Activated CD4-positive, alpha-beta T cell treated with anti-CD3 and anti-CD28 coated beads, Interleukin-2, amount 10 ng/mL, durations not matched to agents 24 days and 14 days (primary cell): ENCODE data around the gene GPR179. TPM values are rescaled to one million over a fixed set of nuclear protein-coding genes. Genes with fewer than 3 reads are reported as not detected.
A peak's percentile ranks its signal among the peaks of the same experiment; 100 is the strongest.

Experiments
- DNase-seq: peaks from one replicate; pipeline ENCODE4 v3.0.0; 2022
- H3K27ac Mint-ChIP-seq: one replicate; pipeline ENCODE4 v1.8.0; 2022; ENCODE audit warnings: mild to moderate bottlenecking, mixed read lengths
- H3K27me3 Mint-ChIP-seq: one replicate; pipeline ENCODE4 v1.8.0; 2022; ENCODE audit warnings: mixed read lengths
- H3K36me3 Mint-ChIP-seq: one replicate; pipeline ENCODE4 v1.8.0; 2022; ENCODE audit warnings: low read depth, mild to moderate bottlenecking, mixed read lengths
- H3K4me1 Mint-ChIP-seq: one replicate; pipeline ENCODE4 v1.8.0; 2021; ENCODE audit warnings: mixed read lengths
- H3K4me3 Mint-ChIP-seq: one replicate; pipeline ENCODE4 v1.8.0; 2022; ENCODE audit warnings: mild to moderate bottlenecking, moderate library complexity, mixed read lengths
- H3K9me3 Mint-ChIP-seq: one replicate; pipeline ENCODE4 v1.8.0; 2021; ENCODE audit warnings: mixed read lengths
- intact Hi-C: fragments of 100-400 bp; cut with micrococcal nuclease; formaldehyde crosslinking; loops from one replicate; pipeline ENCODE4 v1.15.1; 2023
- total RNA-seq: library from RNA; stranded (reverse); gene quantifications from 2 replicates; pipeline ENCODE4 v1.2.3, GENCODE V29; 2022

The GPR179 gene
- total RNA-seq, 1 donor from 2014 or later, result not detected

DNA sequence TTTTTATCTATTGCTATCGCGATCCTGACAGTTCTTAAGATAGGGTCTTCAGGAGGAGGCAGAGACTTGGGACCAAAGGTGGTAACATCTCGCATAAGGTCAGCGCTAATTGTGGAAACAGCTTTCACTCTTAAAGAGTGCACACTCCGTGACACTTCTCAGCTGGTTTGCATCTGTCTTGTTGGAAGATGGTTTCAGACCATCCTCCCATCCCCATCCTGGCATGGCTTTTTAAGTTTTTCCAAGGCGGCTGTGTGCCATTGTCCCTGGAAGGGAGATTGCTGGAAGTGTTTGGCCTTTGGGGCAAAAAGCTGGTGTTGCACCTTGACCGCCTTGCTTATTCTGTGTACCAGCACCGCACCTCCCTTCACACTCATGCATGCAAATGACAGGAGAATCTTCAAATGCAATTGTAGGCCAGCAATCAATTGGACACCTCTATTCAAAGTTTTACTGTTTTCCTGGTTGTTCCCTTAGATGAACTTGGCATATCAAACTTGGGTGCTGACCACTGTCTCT lies 9.4 kb upstream of the GPR179 start:
- peak overlapping the region; percentile 81 for H3K4me3 Mint-ChIP-seq
- no peak overlapping the region for H3K27ac Mint-ChIP-seq
- H3K27me3 Mint-ChIP-seq, result no peaks in the 10 kb centered on the region
- H3K36me3 Mint-ChIP-seq, result peaks cover 10% of the 10 kb centered on the region
- intact Hi-C loops, result loop anchor here (10.0 kb wide), 1 partner anchor 142 kb away; no protein-coding TSS in a partner anchor
- no peak for DNase-seq
- peaks cover 45% of the 10 kb centered on the region for H3K4me1 Mint-ChIP-seq
- no peaks in the 10 kb centered on the region for H3K9me3 Mint-ChIP-seq

DNA sequence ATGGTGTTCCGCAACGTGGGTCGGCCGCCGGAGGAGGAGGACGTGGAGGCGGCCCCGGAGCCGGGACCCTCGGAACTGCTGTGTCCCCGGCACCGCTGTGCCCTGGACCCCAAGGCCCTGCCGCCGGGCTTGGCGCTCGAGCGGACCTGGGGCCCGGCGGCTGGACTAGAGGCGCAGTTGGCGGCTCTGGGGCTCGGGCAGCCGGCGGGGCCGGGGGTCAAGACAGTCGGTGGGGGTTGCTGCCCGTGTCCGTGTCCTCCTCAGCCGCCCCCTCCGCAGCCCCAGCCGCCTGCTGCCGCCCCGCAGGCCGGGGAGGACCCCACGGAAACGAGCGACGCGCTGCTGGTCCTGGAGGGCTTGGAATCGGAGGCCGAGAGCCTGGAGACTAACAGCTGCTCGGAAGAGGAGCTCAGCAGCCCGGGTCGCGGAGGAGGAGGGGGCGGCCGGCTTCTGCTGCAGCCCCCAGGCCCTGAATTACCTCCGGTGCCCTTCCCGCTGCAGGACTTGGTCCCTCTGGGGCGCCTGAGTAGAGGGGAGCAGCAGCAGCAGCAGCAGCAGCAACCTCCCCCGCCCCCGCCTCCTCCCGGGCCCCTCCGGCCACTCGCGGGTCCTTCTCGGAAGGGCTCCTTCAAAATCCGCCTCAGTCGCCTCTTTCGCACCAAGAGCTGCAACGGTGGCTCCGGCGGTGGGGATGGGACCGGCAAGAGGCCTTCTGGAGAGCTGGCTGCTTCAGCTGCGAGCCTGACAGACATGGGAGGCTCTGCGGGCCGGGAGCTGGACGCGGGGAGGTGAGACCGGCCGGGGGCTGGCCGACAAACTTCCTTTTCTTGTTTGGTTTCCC lies 8.7 kb upstream of the GPR179 start:
- Mint-ChIP-seq H3K4me1 (peaks cover 43% of the 10 kb centered on the region), H3K36me3 (peaks cover 10% of the 10 kb centered on the region), H3K9me3 (no peaks in the 10 kb centered on the region), H3K27me3 (no peaks in the 10 kb centered on the region), H3K4me3 (peak overlapping the region; percentile 81), H3K27ac (no peak overlapping the region)
- intact Hi-C loops, result loop anchor here (10.0 kb wide), 1 partner anchor 142 kb away; no protein-coding TSS in a partner anchor
- DNase-seq, result peak; percentile 77

DNA sequence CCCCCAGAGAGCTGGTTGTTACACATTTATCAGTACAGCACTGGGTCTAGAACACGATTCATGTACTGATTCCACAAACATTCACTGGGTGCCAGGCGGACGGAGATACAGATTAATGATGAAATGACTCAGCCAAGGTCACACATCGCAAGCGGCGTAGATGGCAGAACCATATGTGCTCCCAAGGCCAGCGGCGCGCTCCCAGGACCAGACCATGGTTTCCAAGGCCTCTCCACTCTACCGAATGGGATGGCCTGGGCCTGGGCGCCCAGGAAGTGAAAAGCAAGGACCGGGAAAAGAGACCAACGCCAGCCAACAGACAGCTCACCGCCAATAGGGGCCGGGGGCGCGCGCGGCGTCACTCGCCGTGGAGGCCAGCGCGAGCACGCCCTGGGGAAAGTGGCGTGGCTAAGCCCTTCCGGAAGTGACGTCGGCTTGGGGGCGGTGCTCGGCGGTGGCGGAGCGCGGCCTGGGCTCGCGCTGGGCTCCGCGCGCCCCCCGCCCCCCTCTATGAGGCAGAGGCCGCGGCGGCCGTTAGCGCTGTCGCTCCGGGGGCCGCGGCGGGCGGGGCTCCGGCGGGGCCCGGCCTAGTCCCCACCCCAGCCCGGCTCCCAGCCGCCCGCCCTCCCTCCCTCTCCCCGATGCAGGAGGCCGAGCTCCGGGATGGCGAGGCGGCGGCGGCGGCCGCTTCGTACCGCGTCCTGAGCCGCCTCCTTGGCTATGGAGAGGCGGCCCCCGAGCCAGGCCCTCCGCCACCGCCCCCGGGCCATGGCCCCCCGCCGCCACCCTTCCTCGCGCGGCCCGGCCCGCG lies 7.9 kb upstream of the GPR179 start, which contains the start of gene SOCS7:
TSS of gene SOCS7 (plus strand) at position 433 of the 811 bp plus-strand sequence. CDS start at position 642, 209 bp downstream.
- no peaks in the 10 kb centered on the region for H3K9me3 Mint-ChIP-seq
- peak within 1 kb of the TSS; percentile 89 for H3K4me3 Mint-ChIP-seq
- peaks cover 8% of the 10 kb centered on the region for H3K36me3 Mint-ChIP-seq
- H3K27me3 Mint-ChIP-seq, result no peaks in the 10 kb centered on the region
- peak; percentile 98 for DNase-seq
- intact Hi-C loops, result loop anchor here (10.0 kb wide), 1 partner anchor 143 kb away; no protein-coding TSS in a partner anchor
- H3K27ac Mint-ChIP-seq, result peak within 1 kb of the TSS; percentile 95
- H3K4me1 Mint-ChIP-seq, result peaks cover 37% of the 10 kb centered on the region

DNA sequence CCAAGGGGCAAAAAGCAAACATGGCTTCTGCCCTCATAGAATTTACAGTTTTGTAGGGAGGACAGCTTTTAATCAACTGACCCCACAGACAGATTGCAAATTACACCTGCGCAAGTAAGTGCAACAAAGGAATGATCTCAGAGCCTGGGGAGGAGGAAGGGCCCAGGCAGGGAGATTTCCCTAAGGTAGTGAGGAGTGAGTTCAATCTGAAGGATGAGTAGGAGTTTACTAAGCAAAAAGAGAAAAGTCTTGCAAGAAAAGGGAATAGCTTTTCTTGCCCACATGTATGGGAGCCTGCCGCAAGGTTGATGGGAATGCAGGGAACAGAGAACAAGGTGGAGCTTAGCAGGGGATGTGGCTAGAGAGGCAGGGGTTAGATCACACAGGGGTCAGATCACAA lies 6.3 kb upstream of the GPR179 start:
- intact Hi-C loops, result loop anchor here (10.0 kb wide), 1 partner anchor 145 kb away; no protein-coding TSS in a partner anchor
- Mint-ChIP-seq H3K4me3 (peak overlapping the region; percentile 34), H3K4me1 (peaks cover 33% of the 10 kb centered on the region), H3K9me3 (no peaks in the 10 kb centered on the region), H3K27ac (no peak overlapping the region), H3K27me3 (no peaks in the 10 kb centered on the region), H3K36me3 (peaks cover 6% of the 10 kb centered on the region)
- DNase-seq, result no peak

DNA sequence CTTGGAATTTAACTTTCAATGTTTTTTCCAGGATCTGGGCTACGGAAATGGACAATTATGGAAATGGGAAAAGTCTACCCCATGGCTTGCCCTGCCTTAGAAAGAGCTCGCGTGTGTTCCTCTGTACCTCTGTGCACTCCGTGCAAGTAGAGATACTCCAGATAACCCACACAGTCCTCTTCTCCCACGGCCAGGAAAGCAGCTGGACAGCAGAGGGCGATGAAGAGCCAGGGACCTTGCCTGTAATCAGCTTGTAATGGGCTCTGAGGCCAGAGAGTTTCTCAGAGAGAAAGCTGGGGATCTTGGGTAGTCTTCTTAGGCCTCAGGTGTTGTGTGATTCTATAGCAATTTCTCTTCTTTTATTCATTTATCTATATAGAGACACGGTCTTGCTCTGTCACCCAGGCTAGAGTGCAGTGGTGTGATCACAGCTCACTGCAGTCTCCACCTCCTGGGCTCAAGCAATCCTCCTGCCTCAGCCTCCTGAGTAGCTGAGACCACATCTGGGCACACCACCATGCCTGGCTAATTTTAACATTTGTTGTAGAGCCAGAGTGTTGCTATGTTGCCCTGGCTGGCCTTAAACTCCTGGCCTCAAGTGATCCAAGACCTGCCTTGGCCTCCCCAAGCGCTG lies 5.5 kb upstream of the GPR179 start:
- peak; percentile 96 for DNase-seq
- intact Hi-C loops, result loop anchor here (1.0 kb wide), 1 partner anchor 65 kb away; no protein-coding TSS in a partner anchor
- no peak overlapping the region for H3K27ac Mint-ChIP-seq
- H3K27me3 Mint-ChIP-seq, result no peaks in the 10 kb centered on the region
- H3K36me3 Mint-ChIP-seq, result peaks cover 3% of the 10 kb centered on the region
- H3K4me1 Mint-ChIP-seq, result peaks cover 25% of the 10 kb centered on the region
- no peak overlapping the region for H3K4me3 Mint-ChIP-seq
- H3K9me3 Mint-ChIP-seq, result no peaks in the 10 kb centered on the region

DNA sequence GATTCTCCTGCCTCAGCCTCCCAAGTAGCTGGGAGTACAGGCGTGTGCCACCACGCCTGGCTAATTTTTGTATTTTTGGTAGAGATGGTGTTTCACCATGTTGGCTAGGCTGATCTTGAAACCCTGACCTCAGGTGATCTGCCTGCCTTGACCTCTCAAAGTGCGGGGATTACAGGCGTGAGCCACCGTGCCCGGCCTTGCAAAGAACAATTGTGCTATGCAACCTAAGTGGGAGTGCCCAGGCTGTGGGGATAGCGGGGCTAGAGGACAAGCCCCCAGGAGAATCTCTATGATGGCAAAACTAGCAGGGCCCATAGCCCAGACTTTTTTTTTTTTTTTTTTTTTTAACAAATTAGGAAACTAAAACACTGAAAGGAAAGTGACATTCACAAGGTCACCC lies 2.0 kb upstream of the GPR179 start:
- H3K27me3 Mint-ChIP-seq, result peaks cover 4% of the 10 kb centered on the region
- H3K9me3 Mint-ChIP-seq, result no peaks in the 10 kb centered on the region
- DNase-seq, result no peak
- no peaks in the 10 kb centered on the region for H3K36me3 Mint-ChIP-seq
- intact Hi-C loops, result no loop called here
- H3K4me3 Mint-ChIP-seq, result no peak overlapping the region
- no peak overlapping the region for H3K27ac Mint-ChIP-seq
- H3K4me1 Mint-ChIP-seq, result peaks cover 9% of the 10 kb centered on the region

DNA sequence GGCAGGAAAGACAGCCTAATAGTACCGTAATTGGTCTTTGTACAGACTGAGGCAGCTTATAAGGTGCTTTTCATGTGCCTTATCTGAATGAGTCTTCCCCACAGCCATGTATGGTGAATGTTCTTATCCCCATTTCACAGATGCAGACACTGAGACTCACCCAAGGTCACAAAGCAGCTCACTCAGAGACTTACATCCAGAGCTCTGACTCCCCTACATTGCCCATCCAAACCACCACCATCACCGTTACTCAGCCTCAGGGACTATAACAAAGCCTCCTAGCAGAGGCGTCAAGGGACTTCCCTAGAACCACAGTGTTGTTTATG lies 627 bp upstream of the GPR179 start:
- H3K27me3 Mint-ChIP-seq, result peaks cover 4% of the 10 kb centered on the region
- no peaks in the 10 kb centered on the region for H3K36me3 Mint-ChIP-seq
- H3K9me3 Mint-ChIP-seq, result no peaks in the 10 kb centered on the region
- H3K27ac Mint-ChIP-seq, result no peak overlapping the region
- no peak for DNase-seq
- intact Hi-C loops, result no loop called here
- H3K4me1 Mint-ChIP-seq, result peaks cover 3% of the 10 kb centered on the region
- H3K4me3 Mint-ChIP-seq, result no peak overlapping the region

DNA sequence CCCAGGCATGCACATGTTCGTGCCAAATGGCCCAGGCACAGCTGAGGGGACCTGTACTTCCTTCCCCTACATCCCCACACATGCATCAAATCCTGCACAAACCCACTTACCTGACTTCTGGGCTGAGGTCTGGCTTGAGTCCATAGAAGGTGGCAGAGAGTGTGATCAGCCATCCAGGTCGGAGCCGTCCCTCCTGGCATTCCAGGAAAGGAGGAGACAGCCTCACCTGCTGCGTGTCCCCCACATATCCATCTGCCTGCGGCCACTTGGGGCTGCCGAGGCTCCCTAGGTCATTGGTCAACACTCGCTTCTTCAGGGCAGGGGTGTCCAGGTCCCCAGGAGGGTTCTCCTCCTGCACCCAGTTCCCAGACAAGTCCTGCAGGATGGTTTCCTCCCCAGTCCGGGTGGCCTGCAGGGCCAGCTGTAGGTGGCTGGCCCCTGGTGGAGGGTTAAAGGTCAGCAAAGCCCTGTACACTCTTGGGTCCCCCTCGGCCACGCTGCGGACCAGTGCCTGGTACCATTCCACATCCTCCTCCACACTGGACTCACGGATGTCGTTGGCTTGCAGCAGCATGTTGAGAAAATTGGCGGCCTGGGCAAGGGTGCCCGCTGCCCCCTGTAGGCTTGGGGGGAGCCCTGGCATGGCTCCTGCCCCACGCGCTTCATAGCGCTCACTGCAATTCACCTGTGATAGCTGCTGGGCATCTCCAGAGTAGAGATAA lies 709 bp downstream of the GPR179 start:
- Mint-ChIP-seq H3K4me1 (no peaks in the 10 kb centered on the region), H3K9me3 (no peaks in the 10 kb centered on the region), H3K36me3 (no peaks in the 10 kb centered on the region), H3K4me3 (no peak overlapping the region), H3K27me3 (peaks cover 7% of the 10 kb centered on the region), H3K27ac (no peak overlapping the region)
- intact Hi-C loops, result no loop called here
- no peak for DNase-seq

DNA sequence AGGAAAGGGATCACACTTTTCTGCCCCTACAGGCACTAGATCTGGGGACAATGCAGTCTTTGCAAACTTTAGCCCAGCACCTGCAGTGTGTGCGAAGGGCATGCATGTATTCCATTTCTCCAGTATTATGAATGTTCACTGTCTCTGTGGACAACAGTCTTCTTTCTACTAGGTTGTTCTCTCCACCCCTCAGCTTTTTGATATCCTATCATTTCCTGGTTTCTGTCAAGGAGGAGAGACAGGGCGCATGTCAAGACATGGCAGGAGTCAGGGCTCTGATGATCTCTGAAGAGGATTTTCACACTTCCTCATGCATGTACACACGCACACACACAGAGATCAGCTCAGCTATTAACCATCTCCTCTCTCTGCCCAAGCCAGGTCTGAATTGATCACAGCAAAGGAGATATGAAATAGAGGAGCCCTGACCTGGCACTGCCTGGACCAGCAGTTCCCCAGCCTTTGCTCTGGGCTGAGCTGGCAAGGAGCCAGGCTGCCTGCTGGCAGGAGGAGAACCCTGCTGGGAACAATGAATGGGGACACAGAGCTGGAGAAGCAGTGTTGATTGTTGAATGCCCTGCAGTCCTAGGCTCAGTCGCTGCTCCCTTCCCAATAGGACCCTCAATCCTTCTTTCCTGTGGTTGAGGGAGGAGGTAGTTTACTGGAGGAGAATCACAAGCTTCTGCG lies 2.6 kb downstream of the GPR179 start:
- H3K27ac Mint-ChIP-seq, result no peak overlapping the region
- no peak overlapping the region for H3K4me3 Mint-ChIP-seq
- no peaks in the 10 kb centered on the region for H3K9me3 Mint-ChIP-seq
- no peaks in the 10 kb centered on the region for H3K36me3 Mint-ChIP-seq
- intact Hi-C loops, result no loop called here
- peaks cover 7% of the 10 kb centered on the region for H3K27me3 Mint-ChIP-seq
- H3K4me1 Mint-ChIP-seq, result no peaks in the 10 kb centered on the region
- DNase-seq, result no peak

DNA sequence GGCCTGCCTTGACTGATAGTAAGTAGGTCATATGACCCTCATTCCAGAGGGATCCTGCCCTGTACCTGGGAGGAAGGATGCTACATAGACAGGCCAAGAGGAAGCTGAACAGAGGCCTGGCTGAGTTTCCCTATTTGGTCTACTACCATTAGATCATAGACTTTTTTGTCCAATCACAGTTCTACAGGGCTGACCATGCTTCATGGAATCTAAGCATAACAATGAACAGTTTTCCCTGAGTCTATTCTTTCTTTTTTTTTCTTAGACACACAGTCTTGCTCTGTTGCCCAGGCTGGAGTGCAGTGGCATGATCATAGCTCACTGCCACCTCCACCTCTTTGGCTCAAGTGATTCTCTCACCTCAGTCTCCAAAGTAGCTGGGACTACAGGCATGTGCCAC lies 3.9 kb downstream of the GPR179 start:
- no peak overlapping the region for H3K27ac Mint-ChIP-seq
- intact Hi-C loops, result no loop called here

DNA sequence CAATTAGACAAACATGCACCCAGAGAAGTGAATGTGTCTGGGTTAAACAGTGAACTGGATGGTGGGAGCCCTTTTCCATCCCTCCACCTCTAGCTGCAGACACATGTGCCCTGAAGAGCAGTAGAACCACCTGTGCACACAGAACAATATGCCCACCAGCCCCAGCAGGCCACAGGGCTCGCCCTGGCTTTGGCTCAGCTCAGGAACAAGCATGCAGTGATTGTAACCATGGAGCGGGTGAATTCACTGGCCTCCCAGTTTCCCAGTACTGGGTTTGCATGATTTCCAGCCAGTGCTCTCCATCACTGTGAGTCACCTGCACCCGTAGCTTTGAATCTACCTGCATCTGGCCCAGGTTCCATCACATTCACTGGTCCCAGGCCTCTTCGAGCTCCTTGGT lies 5.2 kb downstream of the GPR179 start:
- Mint-ChIP-seq H3K36me3 (no peaks in the 10 kb centered on the region), H3K27me3 (peaks cover 7% of the 10 kb centered on the region), H3K27ac (no peak overlapping the region), H3K4me3 (no peak overlapping the region), H3K9me3 (no peaks in the 10 kb centered on the region), H3K4me1 (peaks cover under 1% of the 10 kb centered on the region)
- intact Hi-C loops, result no loop called here
- no peak for DNase-seq

More for the DNA sequence above, 3.9 kb downstream of the GPR179 start:
- no peaks in the 10 kb centered on the region for H3K9me3 Mint-ChIP-seq
- no peak overlapping the region for H3K4me3 Mint-ChIP-seq
- no peaks in the 10 kb centered on the region for H3K4me1 Mint-ChIP-seq
- no peaks in the 10 kb centered on the region for H3K36me3 Mint-ChIP-seq
- peaks cover 7% of the 10 kb centered on the region for H3K27me3 Mint-ChIP-seq
- no peak for DNase-seq

DNA sequence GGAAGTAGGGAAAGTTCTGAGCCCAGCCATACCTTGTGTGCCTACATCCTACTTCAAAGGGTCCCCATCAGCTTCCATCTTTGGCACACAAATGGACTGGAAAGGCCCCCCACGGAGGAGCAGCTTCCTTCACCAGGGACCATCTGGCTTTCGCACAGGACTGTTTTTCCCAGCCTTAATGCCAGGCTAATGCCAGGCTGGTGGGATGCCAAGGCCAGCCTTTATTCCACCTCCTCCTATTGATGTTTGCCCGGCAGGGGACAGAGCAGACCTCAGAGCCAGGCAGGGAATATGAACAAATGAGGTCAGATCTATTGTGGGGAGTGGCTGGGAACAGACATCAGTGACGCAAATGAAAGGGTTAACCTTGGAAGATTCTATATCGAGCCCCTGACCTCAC lies 5.7 kb downstream of the GPR179 start:
- no peak for DNase-seq

More for the DNA sequence above, 5.7 kb downstream of the GPR179 start:
- no peaks in the 10 kb centered on the region for H3K36me3 Mint-ChIP-seq
- peaks cover 1% of the 10 kb centered on the region for H3K4me1 Mint-ChIP-seq
- H3K4me3 Mint-ChIP-seq, result no peak overlapping the region
- no peaks in the 10 kb centered on the region for H3K9me3 Mint-ChIP-seq
- H3K27me3 Mint-ChIP-seq, result peaks cover 7% of the 10 kb centered on the region
- intact Hi-C loops, result no loop called here
- H3K27ac Mint-ChIP-seq, result no peak overlapping the region
